Stomach (tissue), 4 donors: ENCODE results near the gene FNTB.

Source experiments
- POLR2A ChIP-seq, 4 donors: fragments of 450-650 bp; IDR thresholded peaks; one replicate each; pipeline ENCODE4 v1.6.1; 2016; ENCODE audit warnings: antibody characterized with exemption in 4 of 4, control low read depth in 2 of 4, mild to moderate bottlenecking in 1 of 4, moderate library complexity in 1 of 4
- POLR2AphosphoS5 ChIP-seq, 3 donors: sonication (generic); formaldehyde crosslinking; IDR thresholded peaks; one replicate each; pipeline ENCODE4 v1.6.1; 2016; ENCODE audit warnings: antibody characterized with exemption in 3 of 3
- TF ChIP-seq, protein P1 (sequence below), 7 experiments: fragments of 450-650 bp in 4 of 7; fragments of 200-600 bp in 3 of 7; sonication (generic) in 3 of 7; IDR thresholded peaks; one replicate each; pipeline ENCODE4 v1.5.1; 2016 to 2019; ENCODE audit warnings: antibody characterized with exemption in 7 of 7, control low read depth in 2 of 7, mild to moderate bottlenecking in 1 of 7

GRCh38 chr14:64944861-64945260 is 41.8 kb upstream of the FNTB start:
- TF ChIP-seq, protein P1, sequence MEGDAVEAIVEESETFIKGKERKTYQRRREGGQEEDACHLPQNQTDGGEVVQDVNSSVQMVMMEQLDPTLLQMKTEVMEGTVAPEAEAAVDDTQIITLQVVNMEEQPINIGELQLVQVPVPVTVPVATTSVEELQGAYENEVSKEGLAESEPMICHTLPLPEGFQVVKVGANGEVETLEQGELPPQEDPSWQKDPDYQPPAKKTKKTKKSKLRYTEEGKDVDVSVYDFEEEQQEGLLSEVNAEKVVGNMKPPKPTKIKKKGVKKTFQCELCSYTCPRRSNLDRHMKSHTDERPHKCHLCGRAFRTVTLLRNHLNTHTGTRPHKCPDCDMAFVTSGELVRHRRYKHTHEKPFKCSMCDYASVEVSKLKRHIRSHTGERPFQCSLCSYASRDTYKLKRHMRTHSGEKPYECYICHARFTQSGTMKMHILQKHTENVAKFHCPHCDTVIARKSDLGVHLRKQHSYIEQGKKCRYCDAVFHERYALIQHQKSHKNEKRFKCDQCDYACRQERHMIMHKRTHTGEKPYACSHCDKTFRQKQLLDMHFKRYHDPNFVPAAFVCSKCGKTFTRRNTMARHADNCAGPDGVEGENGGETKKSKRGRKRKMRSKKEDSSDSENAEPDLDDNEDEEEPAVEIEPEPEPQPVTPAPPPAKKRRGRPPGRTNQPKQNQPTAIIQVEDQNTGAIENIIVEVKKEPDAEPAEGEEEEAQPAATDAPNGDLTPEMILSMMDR (IDR thresholded peaks at IDR 0.05) = no peak
- TF ChIP-seq POLR2A (IDR thresholded peaks at IDR 0.05) (no peak), POLR2AphosphoS5 (IDR thresholded peaks at IDR 0.05) (no peak)
